Measurements from ENCODE around the gene COL18A1. TPM values are rescaled to one million over a fixed set of nuclear protein-coding genes. Genes with fewer than 3 reads are reported as not detected.

COL18A1 gene
- total RNA-seq, 1 experiment from 2014 or later: 676 TPM

- Histone ChIP-seq H3K4me3 (ENCODE audit: low read depth in 2 of 2, low read length in 2 of 2) (no peak overlapping the region), H3K27me3 (ENCODE audit: control insufficient read depth, insufficient read depth, low read length) (no peaks in the 10 kb centered on the region), H3K4me1 (ENCODE audit: control insufficient read depth, insufficient read depth, low read length) (peaks cover 30% of the 10 kb centered on the region), H3K27ac (ENCODE audit: low read length) (peak overlapping the region; percentile 34; the same call in 1 of the 2 replicates), H3K36me3 (ENCODE audit: control insufficient read depth, insufficient read depth, low read length) (no peaks in the 10 kb centered on the region), H3K9me3 (ENCODE audit: control insufficient read depth, insufficient read depth, low read depth, low read length) (peaks cover under 1% of the 10 kb centered on the region; the same call in 1 of the 2 replicates)
- no peak for DNase-seq (ENCODE audit: low read depth, low spot score)
- intact Hi-C loops (cut with micrococcal nuclease; ENCODE audit: unreplicated experiment): no loop called here
- in situ Hi-C loops (cut with HindIII; ENCODE audit: low pct_unique_long_range_greater_than_20kb, low sequenced_read_pairs): no loop called here
- ATAC-seq: peak; percentile 54
- ChIA-PET POLR2A (no interaction called here), CTCF (no interaction called here)
- BruUV-seq (replicated peaks): no TSS peak
- peak; percentile 13; the same call in 1 of the 2 replicates for TF ChIP-seq POLR2AphosphoS5 (IDR thresholded peaks at IDR 0.05; ENCODE audit: low read depth, low read length)
- TF ChIP-seq REST (IDR thresholded peaks at IDR 0.05; ENCODE audit: insufficient read depth in 1 of 2, low read depth in 2 of 2, low read length in 1 of 2): no peak
- no peak for TF ChIP-seq SIN3A (IDR thresholded peaks at IDR 0.05; ENCODE audit: borderline replicate concordance, insufficient read depth, low read depth, low read length)
- no peak for TF ChIP-seq TCF7L2 (IDR thresholded peaks at IDR 0.05; ENCODE audit: low read depth, low read length)
These were observed 108.9 kb downstream of the COL18A1 start for GRCh38 chr21:45513741-45514310.

GRCh38 chr21:45514311-45515021, 109.5 kb downstream of the COL18A1 start:
- Histone ChIP-seq H3K27ac (ENCODE audit: low read length) (no peak overlapping the region), H3K36me3 (ENCODE audit: control insufficient read depth, insufficient read depth, low read length) (no peaks in the 10 kb centered on the region), H3K4me3 (ENCODE audit: low read depth in 2 of 2, low read length in 2 of 2) (no peak overlapping the region), H3K4me1 (ENCODE audit: control insufficient read depth, insufficient read depth, low read length) (peaks cover 30% of the 10 kb centered on the region), H3K27me3 (ENCODE audit: control insufficient read depth, insufficient read depth, low read length) (no peaks in the 10 kb centered on the region), H3K9me3 (ENCODE audit: control insufficient read depth, insufficient read depth, low read depth, low read length) (peaks cover 7% of the 10 kb centered on the region)
- ATAC-seq: peak; percentile 16
- ChIA-PET CTCF (no interaction called here), POLR2A (no interaction called here)
- no TSS peak for BruUV-seq (replicated peaks)
- no peak for DNase-seq (ENCODE audit: low read depth, low spot score)
- TF ChIP-seq POLR2AphosphoS5 (IDR thresholded peaks at IDR 0.05; ENCODE audit: low read depth, low read length) (peak; percentile 15; the same call in 1 of the 2 replicates), TCF7L2 (IDR thresholded peaks at IDR 0.05; ENCODE audit: low read depth, low read length) (no peak), REST (IDR thresholded peaks at IDR 0.05; ENCODE audit: insufficient read depth in 1 of 2, low read depth in 2 of 2, low read length in 1 of 2) (no peak)
- intact Hi-C loops (cut with micrococcal nuclease; ENCODE audit: unreplicated experiment): no loop called here
- in situ Hi-C loops (cut with HindIII; ENCODE audit: low pct_unique_long_range_greater_than_20kb, low sequenced_read_pairs): no loop called here

Data from Panc1 (cell line).